ENCODE data around the gene PCSK4.

The PCSK4 gene

DNA sequence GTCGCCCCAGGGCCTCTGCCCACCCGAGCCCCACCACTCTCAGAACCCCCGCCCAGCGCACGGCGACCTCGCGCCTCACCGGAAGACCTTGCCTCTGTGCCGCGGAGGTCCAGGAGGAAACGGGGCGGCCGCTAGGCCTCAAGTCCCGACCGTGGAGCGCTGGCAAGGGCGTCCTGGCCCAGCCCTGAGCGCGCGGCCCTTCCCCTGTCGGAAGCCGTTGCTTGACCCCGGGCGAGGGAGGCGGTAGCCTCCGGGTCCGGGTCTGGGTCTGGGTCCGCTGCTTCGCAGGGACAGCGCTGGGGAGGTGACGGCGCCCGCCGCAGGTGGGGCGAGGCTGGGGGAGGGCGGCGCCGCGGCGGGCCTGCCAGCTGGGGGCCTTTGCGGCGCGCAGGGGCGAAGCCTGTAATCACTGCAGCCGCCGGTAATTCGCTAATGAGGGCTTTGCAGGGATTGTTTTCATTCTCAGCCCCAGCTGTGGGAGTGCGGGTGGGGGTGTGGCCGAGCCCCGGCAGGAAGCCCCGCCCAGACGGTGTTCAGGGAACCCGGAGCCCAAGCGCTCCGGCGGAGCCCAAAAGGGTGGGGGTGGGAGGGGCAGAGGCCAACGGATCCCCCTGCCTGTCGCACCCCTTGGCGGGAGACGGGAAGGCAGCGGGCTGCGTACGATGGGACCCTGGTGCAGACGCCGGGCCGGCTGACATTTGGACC is 19.7 kb downstream of the PCSK4 start:
- peak; percentile 78 for DNase-seq (ENCODE audit: low spot score)

- DNase-seq (ENCODE audit: low spot score) = peak; percentile 36
Measured at GRCh38 chr19:1470055-1470304, 20.2 kb downstream of the PCSK4 start.

GRCh38 chr19:1469255-1470054 is 20.7 kb downstream of the PCSK4 start:
- peak; percentile 56 for DNase-seq (ENCODE audit: low spot score)

DNA sequence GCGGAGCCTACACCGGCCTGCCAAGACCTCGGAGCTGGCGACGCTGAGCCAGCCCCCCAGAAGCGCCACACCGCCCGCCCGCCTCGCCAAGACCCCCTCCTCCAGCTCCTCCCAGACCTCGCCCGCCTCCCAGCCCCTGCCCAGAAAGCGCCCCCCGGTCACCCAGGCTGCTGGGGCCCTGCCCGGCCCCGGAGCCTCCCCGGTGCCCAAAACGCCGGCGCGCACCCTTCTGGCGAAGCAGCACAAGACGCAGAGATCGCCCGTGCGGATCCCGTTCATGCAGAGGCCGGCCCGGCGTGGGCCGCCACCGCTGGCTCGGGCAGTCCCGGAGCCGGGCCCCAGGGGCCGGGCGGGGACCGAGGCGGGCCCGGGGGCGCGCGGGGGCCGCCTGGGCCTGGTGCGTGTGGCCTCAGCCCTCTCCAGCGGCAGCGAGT is 21.3 kb downstream of the PCSK4 start:
- peak; percentile 68 for DNase-seq (ENCODE audit: low spot score)

DNA sequence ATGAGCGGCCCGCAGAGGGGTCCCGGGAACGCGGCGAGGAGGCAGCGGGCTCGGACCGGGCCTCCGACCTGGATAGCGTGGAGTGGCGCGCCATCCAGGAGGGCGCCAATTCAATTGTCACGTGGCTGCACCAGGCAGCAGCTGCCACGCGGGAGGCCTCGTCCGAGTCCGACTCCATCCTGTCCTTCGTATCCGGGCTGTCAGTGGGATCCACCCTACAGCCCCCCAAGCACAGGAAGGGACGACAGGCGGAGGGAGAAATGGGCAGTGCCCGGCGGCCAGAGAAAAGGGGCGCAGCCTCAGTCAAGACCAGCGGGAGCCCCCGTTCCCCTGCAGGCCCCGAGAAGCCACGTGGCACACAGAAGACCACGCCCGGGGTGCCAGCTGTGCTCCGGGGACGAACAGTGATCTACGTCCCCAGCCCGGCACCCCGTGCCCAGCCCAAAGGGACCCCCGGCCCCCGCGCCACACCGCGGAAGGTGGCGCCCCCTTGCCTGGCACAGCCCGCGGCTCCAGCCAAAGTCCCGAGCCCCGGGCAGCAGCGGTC is 21.8 kb downstream of the PCSK4 start:
- no peak for DNase-seq (ENCODE audit: low spot score)

GRCh38 chr19:1467490-1468273 is 22.5 kb downstream of the PCSK4 start:
- DNase-seq (ENCODE audit: low spot score) = no peak

DNA sequence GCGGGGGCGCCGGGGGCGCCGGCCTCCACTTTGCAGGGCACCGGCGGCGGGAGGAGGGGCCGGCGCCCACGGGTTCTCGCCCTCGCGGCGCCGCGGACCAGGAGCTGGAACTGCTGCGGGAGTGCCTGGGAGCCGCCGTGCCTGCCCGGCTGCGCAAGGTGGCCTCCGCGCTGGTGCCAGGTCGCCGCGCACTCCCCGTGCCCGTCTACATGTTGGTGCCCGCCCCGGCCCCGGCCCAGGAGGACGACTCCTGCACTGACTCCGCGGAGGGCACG is 23.0 kb downstream of the PCSK4 start:
- no peak for DNase-seq (ENCODE audit: low spot score)

GRCh38 chr19:1466461-1467214 is 23.5 kb downstream of the PCSK4 start:
- no peak for DNase-seq (ENCODE audit: low spot score)

GRCh38 chr19:1466018-1466460 is 24.1 kb downstream of the PCSK4 start:
- DNase-seq (ENCODE audit: low spot score) = no peak

GRCh38 chr19:1465191-1466016 is 24.7 kb downstream of the PCSK4 start:
- DNase-seq (ENCODE audit: low spot score) = peak; percentile 56

- no peak for DNase-seq (ENCODE audit: low spot score)
Measured at GRCh38 chr19:1461862-1462261, 28.3 kb downstream of the PCSK4 start.

DNA sequence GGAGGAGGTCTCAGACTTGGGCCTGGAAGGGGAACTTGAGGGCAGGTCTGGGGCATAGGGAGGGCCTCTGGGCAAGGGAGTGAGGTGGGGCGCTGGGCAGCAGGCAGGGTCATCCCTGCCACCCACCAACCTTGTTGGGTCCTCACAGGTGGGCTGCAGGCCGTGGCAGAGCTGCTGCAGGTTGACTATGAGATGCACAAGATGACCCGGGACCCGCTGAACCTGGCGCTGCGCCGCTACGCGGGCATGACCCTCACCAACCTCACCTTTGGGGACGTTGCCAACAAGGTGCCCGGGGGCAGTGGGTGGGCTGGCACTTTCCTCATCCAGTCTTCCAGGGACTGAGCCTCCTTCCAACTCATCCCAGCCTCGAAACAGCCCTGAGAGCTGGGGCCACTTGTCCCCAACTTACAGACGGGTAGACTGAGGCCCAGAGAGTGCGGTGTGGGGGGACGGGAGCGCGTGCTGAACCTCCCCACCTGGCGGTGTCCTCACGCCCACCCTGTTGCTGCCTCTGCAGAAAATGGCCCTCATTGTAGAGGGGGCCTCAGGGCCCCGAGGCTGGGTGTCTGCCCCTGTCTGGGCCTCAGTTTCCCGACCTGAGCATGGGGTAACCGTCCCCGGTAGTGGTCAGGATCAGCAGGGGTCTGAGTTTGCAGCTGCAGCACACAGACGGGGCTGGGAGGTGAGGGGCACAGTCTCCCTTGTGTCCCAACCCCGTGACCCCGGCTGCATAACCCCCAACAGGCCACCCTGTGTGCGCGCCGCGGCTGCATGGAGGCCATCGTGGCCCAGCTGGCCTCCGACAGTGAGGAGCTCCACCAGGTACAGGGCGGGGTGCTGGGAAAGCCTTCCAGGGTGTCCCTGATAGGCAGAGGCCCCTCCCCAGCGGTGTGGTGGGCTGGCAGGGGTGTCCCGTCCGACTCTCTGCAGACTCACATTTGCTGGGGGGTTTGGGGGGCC is 29.8 kb downstream of the PCSK4 start:
- no peak for DNase-seq (ENCODE audit: low spot score)

DNA sequence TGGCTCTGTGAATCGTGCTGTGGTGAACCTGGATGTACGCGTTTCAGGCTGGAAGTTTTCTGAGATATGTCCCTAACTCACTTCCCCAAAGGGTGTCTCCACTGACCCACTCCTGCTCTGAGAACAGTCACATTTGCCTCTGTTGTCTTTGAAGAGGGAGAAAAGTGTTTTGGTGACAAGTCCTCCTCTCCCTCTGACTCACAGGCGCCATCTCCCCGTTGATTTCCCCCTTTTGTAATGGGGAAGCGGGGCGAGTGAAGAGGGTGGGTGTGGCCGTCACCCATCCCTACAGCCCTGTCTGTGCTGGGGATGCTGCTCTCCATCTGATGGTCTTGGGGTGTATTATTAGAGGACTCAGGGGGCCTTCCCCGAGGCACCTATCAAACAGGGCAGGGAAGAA is 30.7 kb downstream of the PCSK4 start:
- no peak for DNase-seq (ENCODE audit: low spot score)

DNA sequence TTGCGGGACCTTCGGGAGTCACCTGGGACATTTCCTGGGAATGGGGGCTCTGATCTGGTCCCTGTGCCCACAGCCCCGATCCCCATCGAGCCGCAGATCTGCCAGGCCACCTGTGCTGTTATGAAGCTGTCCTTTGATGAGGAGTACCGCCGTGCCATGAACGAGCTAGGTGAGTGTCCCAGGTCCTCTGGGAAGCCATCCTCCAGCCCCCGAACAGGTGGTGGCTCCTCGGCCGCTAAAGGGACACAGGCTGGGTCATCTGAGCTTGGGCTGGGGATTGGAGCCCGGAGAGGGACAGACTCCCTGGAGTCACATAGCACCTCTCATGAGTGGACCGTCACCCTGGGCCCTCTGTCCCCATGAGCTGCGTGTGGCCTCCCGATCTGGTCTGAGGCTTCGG is 32.3 kb downstream of the PCSK4 start:
- no peak for DNase-seq (ENCODE audit: low spot score)

DNA sequence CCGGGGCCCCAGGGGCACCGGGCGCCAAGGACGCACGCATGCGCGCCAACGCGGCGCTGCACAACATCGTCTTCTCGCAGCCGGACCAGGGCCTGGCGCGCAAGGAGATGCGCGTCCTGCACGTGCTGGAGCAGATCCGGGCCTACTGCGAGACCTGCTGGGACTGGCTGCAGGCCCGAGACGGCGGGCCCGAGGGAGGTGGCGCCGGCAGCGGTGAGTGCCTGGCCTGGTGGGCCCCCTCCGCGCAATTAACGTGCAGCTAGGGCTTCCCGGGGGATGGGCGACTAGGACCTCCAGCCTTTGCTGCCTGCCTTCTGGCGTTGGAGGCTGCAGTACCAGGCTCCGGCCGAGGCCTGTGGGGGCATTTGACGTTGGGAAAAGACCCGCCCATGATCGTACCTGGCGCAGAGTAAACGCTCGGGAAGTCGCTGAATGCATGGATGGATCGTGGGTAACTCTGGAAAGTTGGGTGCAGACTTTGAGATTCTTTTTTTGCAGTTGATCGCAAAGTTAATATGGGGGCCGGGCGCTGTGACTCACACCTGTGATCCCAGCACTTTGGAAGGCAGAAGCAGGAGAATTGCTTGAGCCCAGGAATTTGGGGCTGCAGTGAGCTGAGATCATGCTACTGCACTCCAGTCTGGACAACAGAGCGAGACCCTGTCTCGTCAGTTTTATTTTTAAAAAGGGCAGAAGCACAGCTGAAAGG is 33.0 kb downstream of the PCSK4 start:
- DNase-seq (ENCODE audit: low spot score) = no peak

GRCh38 chr19:1456121-1456900 is 33.8 kb downstream of the PCSK4 start:
- DNase-seq (ENCODE audit: low spot score) = no peak

DNA sequence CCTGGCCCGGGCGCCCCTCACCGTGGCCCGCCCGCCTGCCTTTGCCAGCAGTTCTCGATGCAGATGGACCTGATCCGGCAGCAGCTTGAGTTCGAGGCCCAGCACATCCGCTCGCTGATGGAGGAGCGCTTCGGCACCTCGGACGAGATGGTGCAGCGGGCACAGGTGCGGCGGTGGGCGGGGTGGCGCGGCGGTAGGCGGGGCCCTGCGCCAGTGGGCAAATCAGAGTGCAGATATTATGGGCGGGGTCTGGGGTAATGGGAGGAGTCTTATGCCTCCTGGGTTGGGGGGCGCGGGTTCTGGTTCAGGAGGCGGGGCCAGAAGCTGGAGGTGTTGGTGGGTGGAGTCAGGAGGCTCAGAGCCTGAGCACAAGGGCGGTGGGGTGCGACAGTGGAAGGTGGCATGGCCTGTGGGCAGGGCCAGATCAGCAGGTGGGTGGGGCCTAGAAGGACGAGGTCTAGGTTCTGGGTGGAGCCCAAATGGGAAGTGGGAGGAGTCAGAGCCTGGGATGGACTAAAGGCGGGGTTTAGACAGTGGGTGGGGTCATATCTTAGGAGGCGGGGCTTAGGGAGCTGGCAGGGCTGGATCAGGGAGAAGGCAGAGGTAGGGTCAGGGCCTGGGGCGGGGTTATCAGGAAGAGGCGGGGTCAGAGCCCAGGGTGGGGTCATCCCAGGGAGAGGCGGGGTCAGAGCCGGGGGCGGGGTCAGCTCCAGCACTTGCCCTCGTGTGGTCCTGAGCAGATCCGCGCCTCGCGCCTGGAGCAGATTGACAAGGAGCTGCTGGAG is 34.6 kb downstream of the PCSK4 start:
- DNase-seq (ENCODE audit: low spot score) = peak; percentile 79

DNA sequence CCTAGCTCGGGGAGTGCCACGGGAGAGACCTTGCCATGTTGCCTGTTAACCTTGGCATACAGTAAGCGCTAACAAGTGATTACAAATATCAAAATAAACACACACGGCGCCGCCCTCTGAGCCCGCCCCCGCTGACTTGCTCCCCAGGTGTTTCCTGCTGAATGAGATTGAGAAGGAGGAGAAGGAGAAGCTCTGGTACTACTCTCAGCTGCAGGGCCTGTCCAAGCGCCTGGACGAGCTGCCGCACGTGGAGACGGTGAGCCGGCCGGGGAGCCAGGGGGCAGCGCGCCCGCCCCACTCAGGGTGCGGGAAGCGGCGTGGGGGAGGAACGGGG is 35.2 kb downstream of the PCSK4 start:
- DNase-seq (ENCODE audit: low spot score) = no peak
